Rectal smooth muscle tissue (tissue), 1 donor: ENCODE data around the gene RASAL3.
A peak's percentile ranks its signal among the peaks of the same experiment; 100 is the strongest.
"Not testable (repeated sequence)": the region's sequence is repeated elsewhere in the genome, so short reads cannot be mapped to it uniquely, and the experiment has no call there.

Experiments used
- H3K27ac ChIP-seq: one replicate; pipeline ENCODE4 v1.7.0; 2013; ENCODE audit warnings: low read depth, low read length, inconsistent platforms
- H3K27me3 ChIP-seq: one replicate; pipeline ENCODE4 v1.7.0; 2013; ENCODE audit warnings: low read length; ENCODE audit not compliant: control insufficient read depth, insufficient read depth
- H3K36me3 ChIP-seq: one replicate; pipeline ENCODE4 v1.7.0; 2013; ENCODE audit warnings: low read length; ENCODE audit not compliant: control insufficient read depth, insufficient read depth
- H3K4me1 ChIP-seq: one replicate; pipeline ENCODE4 v1.7.0; 2013; ENCODE audit warnings: low read length; ENCODE audit not compliant: control insufficient read depth, insufficient read depth
- H3K4me3 ChIP-seq: one replicate; pipeline ENCODE4 v1.7.0; 2013; ENCODE audit warnings: low read length
- H3K9ac ChIP-seq: one replicate; pipeline ENCODE4 v1.7.0; 2013; ENCODE audit warnings: low read length

RASAL3 gene

DNA sequence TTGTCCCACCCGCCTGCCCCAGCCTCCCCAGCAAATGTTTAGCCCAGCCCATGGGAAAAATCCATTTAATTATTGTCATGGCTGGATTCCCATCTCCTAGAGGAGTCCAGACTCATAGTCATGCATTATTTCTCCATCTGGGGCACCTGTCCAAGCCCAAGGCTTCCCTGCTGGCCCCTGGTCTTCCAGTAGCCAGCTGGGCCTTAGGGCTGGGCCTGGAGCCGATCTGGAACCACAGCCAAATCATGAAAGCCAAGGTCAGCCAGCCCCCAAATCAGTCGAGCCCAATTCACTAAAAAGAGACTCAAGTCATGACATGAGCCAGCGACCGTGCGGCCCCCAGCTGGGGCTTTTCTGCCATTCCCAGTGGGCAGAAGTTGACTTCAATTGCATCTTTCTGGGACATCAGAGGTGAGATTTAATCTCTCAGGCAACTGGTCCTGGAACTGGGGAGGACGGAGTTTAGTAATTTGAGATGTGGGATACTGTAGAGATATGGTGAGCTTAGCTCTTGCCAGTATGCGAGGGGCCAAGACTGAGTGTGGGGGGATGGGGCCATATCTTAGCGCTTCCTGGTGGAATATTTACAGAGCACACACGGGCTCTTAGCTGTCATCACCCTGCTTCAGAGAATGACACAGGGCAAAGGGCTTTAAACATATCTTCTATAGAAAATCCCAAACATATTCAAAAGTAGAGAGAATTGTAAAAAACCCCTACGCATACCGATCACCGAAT is 24.3 kb upstream of the RASAL3 start:
- Histone ChIP-seq H3K27me3 (no peaks in the 10 kb centered on the region), H3K4me1 (no peaks in the 10 kb centered on the region), H3K4me3 (no peak overlapping the region), H3K36me3 (no peaks in the 10 kb centered on the region), H3K9ac (no peak overlapping the region), H3K27ac (no peak overlapping the region)

- no peak overlapping the region for H3K4me3 ChIP-seq
- H3K36me3 ChIP-seq = no peaks in the 10 kb centered on the region
- H3K9ac ChIP-seq = no peak overlapping the region
- no peak overlapping the region for H3K27ac ChIP-seq
- H3K27me3 ChIP-seq = no peaks in the 10 kb centered on the region
- no peaks in the 10 kb centered on the region for H3K4me1 ChIP-seq
These were observed 22.7 kb upstream of the RASAL3 start for GRCh38 chr19:15487038-15487437.

GRCh38 chr19:15485768-15486167 is 21.4 kb upstream of the RASAL3 start:
- not testable (repeated sequence) for H3K4me3 ChIP-seq, H3K27me3 ChIP-seq, H3K4me1 ChIP-seq, H3K27ac ChIP-seq, H3K9ac ChIP-seq, H3K36me3 ChIP-seq

DNA sequence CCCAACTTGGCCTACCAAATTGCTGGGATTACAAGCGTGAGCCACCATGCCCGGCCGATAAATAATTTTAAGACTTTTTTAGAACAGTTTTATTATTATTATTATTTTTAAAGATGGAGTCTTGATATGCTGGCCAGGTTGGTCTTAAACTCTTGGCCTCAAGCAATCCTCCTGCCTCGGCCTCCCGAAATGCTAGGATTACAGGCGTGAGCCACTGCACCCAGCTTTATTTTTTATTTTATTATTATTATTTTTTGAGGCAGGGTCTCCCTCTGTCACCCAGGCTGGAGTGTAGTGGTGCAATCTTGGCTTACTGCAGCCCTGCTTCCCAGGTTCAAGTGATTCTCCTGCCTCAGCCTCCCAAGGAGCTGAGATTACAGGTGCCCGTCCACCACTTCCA is 16.7 kb upstream of the RASAL3 start:
- H3K36me3 ChIP-seq, H3K9ac ChIP-seq, H3K27me3 ChIP-seq, H3K4me1 ChIP-seq, H3K27ac ChIP-seq, H3K4me3 ChIP-seq: not testable (repeated sequence)

GRCh38 chr19:15479391-15480345 is 15.3 kb upstream of the RASAL3 start, which contains the start of gene PGLYRP2:
PGLYRP2 (minus strand) TSS chr19:15479501; CDS start chr19:15479371, 130 bp downstream.
- Histone ChIP-seq H3K4me3 (no peak within 1 kb of the TSS), H3K36me3 (no peaks in the 10 kb centered on the region), H3K27ac (no peak within 1 kb of the TSS), H3K27me3 (no peaks in the 10 kb centered on the region), H3K9ac (no peak within 1 kb of the TSS), H3K4me1 (no peaks in the 10 kb centered on the region)

DNA sequence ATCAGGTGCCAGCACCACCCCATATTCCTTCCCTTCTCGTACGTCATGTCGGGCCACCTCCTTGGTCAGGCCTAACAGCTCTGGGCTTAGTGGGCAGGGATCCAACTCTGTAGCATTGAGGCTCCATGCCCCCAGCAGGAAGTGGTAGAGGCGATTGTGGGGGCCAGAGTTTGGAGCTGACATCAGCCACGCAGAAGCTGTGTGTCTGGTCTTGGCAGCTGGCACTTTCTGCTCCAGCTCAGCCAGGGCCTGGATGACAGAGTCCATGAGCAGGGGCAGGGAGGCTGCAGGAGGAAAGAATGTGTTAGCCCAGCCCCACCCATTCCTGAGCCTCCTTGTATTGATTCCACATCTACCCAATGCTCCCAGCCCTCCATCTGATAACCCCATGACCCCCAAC is 12.0 kb upstream of the RASAL3 start:
- no peaks in the 10 kb centered on the region for H3K4me1 ChIP-seq
- H3K27ac ChIP-seq = no peak overlapping the region
- H3K36me3 ChIP-seq = no peaks in the 10 kb centered on the region
- H3K27me3 ChIP-seq = no peaks in the 10 kb centered on the region
- H3K4me3 ChIP-seq = no peak overlapping the region
- H3K9ac ChIP-seq = no peak overlapping the region

DNA sequence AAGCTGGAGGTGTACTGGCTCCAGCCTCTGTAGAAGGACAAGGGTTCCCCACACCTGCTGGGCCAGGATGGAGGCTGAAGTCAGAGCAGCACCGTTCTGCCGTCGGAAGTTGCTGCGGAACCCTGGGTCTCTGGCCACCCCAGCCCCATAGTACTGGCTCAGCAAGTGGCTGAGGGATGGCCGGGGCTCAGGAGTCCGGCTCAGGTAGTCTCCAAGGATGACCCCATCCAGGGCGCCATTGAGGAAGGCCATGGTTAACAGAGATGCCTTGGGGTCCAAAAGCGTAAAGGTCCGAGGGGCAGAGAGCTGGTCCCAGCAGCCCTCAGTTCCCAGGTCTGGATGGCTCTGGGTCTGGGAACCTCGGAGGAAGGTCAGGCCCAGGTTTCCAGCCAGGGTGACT is 11.3 kb upstream of the RASAL3 start:
- H3K36me3 ChIP-seq = no peaks in the 10 kb centered on the region
- no peak overlapping the region for H3K9ac ChIP-seq
- no peak overlapping the region for H3K4me3 ChIP-seq
- no peak overlapping the region for H3K27ac ChIP-seq
- no peaks in the 10 kb centered on the region for H3K27me3 ChIP-seq
- no peaks in the 10 kb centered on the region for H3K4me1 ChIP-seq

DNA sequence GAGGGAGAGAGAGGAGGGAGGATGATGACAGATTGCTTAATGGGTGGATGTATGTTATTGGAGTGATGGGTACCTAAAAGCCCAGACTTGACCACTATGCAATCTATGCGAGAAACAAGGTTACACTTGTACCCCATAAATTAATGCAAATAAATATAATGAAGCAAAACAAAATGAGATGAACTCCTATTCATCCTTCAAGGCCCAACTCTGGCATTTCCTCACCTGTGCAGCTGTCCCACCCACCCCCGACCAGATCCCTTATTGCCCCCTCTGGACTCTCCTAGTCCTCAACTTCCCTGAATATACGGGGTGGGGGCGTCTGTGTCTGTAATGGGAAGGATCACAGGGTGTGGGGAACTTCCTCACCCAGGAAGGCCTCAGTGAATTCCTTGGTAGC is 10.8 kb upstream of the RASAL3 start:
- Histone ChIP-seq H3K27ac (no peak overlapping the region), H3K36me3 (no peaks in the 10 kb centered on the region), H3K4me1 (no peaks in the 10 kb centered on the region), H3K27me3 (no peaks in the 10 kb centered on the region), H3K4me3 (no peak overlapping the region), H3K9ac (no peak overlapping the region)

DNA sequence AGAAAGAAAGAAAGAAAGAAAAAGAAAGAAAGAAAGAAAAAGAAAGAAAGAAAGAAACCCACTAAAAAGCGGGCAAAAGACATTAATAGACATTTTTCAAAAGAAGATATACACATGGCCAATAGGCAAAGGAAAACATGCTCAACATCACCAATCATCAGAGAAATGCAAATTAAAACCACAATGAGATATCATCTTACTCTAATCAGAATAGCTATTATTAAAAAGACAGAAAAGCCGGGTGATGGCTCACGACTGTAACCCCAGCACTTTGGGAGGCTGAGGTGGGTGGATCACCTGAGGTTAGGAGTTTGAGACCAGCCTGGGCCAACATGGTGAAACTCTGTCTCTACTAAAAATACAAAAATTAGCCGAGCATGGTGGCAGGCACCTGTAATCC is 9.5 kb upstream of the RASAL3 start:
- H3K4me3 ChIP-seq, H3K9ac ChIP-seq, H3K4me1 ChIP-seq, H3K27ac ChIP-seq, H3K36me3 ChIP-seq: not testable (repeated sequence)
- peaks cover 10% of the 10 kb centered on the region for H3K27me3 ChIP-seq

GRCh38 chr19:15471639-15472101 is 7.3 kb upstream of the RASAL3 start:
- Histone ChIP-seq H3K9ac (no peak overlapping the region), H3K4me3 (no peak overlapping the region), H3K27ac (no peak overlapping the region), H3K36me3 (no peaks in the 10 kb centered on the region), H3K4me1 (no peaks in the 10 kb centered on the region), H3K27me3 (peaks cover 10% of the 10 kb centered on the region)

DNA sequence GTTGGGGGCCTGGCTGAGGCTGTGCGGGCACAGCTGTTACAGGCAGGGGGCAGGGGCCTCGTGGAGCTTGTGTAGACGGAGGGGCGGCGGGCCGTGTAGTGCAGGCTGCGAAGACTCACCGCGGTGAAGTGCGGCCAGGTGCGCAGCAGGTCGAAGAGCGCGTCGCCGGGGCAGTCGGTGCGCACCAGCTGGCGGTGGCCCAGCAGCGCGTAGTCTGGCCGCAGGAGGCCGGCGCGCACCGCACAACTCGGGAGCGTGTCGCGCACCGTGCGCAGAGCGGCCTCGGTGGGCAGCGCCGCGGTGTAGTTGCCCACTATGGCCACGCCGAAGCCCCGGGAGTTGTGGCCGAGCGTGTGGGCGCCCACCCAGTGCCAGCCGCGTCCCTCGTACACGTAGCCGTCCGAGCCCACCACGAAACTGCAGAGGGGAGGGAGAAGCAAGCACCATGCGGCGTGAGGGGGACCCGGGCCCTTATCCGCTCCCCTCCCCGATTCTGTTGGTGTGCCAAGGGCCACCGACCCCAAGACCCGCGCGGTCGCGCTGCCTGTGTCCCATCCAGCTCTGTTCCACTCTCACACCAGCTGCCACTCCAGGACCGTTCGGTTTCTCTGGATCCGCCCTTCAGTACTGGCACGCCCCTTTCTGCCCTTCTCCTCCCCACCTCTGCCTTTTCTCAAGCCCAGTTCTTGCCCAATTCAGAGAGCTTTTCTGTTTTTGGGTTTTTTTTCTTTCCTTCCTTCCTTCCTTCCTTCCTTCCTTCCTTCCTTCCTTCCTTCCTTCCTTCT is 5.4 kb upstream of the RASAL3 start:
- H3K27me3 ChIP-seq = peaks cover 10% of the 10 kb centered on the region
- H3K4me3 ChIP-seq = peak overlapping the region; percentile 57

More for the DNA sequence above, 5.4 kb upstream of the RASAL3 start:
- Histone ChIP-seq H3K36me3 (no peaks in the 10 kb centered on the region), H3K9ac (no peak overlapping the region), H3K4me1 (no peaks in the 10 kb centered on the region), H3K27ac (no peak overlapping the region)
